Progenitor cell of endocrine pancreas (in vitro differentiated cells): ENCODE data around the gene NMT1. TPM values are rescaled to one million over a fixed set of nuclear protein-coding genes. Genes with fewer than 3 reads are reported as not detected.

Experiments
- DNase-seq: peaks from one replicate; pipeline ENCODE4 v3.0.0; 2021; ENCODE audit warnings: low spot score; ENCODE audit not compliant: unreplicated experiment
- H3K27ac Mint-ChIP-seq: 2 replicates; pipeline ENCODE4 v1.8.0; 2021; ENCODE audit warnings: mild to moderate bottlenecking, moderate library complexity, mixed read lengths
- H3K27me3 Mint-ChIP-seq: 2 replicates; pipeline ENCODE4 v1.8.0; 2021; ENCODE audit warnings: mixed read lengths
- H3K36me3 Mint-ChIP-seq: 2 replicates; pipeline ENCODE4 v1.8.0; 2022; ENCODE audit warnings: mixed read lengths; ENCODE audit not compliant: insufficient read depth
- H3K4me1 Mint-ChIP-seq: 2 replicates; pipeline ENCODE4 v1.8.0; 2021; ENCODE audit warnings: low read depth, mixed read lengths
- H3K4me3 Mint-ChIP-seq: 2 replicates; pipeline ENCODE4 v1.8.0; 2021; ENCODE audit warnings: low read depth, mild to moderate bottlenecking, moderate library complexity, mixed read lengths
- H3K9me3 Mint-ChIP-seq: 2 replicates; pipeline ENCODE4 v1.8.0; 2021; ENCODE audit warnings: low read depth, mixed read lengths
- CTCF ChIP-seq: fragments of 200-600 bp; sonication (generic); IDR thresholded peaks from one replicate; pipeline ENCODE4 v1.5.0; 2021; ENCODE audit warnings: antibody characterized with exemption, mild to moderate bottlenecking; ENCODE audit not compliant: unreplicated experiment
- total RNA-seq: library from RNA; stranded (reverse); gene quantifications from 2 replicates; pipeline ENCODE4 v1.2.1, GENCODE V29; 2021

Gene NMT1
- total RNA-seq, 1 donor from 2014 or later, result 97.4 TPM

- Mint-ChIP-seq H3K36me3 (peaks cover 33% of the 10 kb centered on the region), H3K27ac (no peak overlapping the region), H3K9me3 (no peaks in the 10 kb centered on the region), H3K4me3 (no peak overlapping the region), H3K27me3 (no peaks in the 10 kb centered on the region), H3K4me1 (no peaks in the 10 kb centered on the region)
- no peak for DNase-seq
- TF ChIP-seq CTCF, result no peak
Measured at GRCh38 chr17:45092911-45093430, 31.9 kb downstream of the NMT1 start.

- TF ChIP-seq CTCF, result no peak
- Mint-ChIP-seq H3K36me3 (peaks cover 34% of the 10 kb centered on the region), H3K9me3 (no peaks in the 10 kb centered on the region), H3K27ac (no peak overlapping the region), H3K27me3 (no peaks in the 10 kb centered on the region), H3K4me3 (no peak overlapping the region), H3K4me1 (no peaks in the 10 kb centered on the region)
- no peak for DNase-seq
Measured at GRCh38 chr17:45093444-45094110, 32.5 kb downstream of the NMT1 start.

GRCh38 chr17:45096141-45096540, 35.0 kb downstream of the NMT1 start:
- DNase-seq, result no peak
- Mint-ChIP-seq H3K27me3 (no peaks in the 10 kb centered on the region), H3K9me3 (no peaks in the 10 kb centered on the region), H3K4me3 (no peak overlapping the region), H3K36me3 (peaks cover 27% of the 10 kb centered on the region), H3K4me1 (no peaks in the 10 kb centered on the region), H3K27ac (no peak overlapping the region)
- peak; percentile 35 for TF ChIP-seq CTCF

DNA sequence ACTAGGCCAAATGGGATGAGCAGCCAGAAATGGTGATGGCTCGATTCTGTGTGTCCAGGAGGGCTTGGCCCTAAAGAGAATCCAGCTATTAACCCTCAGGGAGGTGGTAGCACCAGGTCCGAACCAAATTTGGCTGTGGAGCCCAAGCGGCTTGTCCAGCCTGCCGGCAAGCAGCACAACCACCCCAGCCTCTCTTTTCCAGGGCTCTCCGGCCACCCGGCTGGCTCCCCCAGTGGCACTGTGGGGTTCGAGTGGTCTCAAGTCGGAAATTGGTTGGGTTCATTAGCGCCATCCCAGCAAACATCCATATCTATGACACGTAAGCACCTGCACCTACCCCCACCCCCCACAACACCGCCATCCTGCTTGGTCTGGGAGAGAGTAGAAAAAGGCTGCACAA, 35.8 kb downstream of the NMT1 start:
- Mint-ChIP-seq H3K27ac (no peak overlapping the region), H3K9me3 (no peaks in the 10 kb centered on the region), H3K27me3 (no peaks in the 10 kb centered on the region), H3K4me1 (no peaks in the 10 kb centered on the region), H3K36me3 (peaks cover 26% of the 10 kb centered on the region), H3K4me3 (no peak overlapping the region)
- no peak for DNase-seq
- TF ChIP-seq CTCF, result no peak

- Mint-ChIP-seq H3K27me3 (no peaks in the 10 kb centered on the region), H3K27ac (no peak overlapping the region), H3K9me3 (no peaks in the 10 kb centered on the region), H3K4me3 (no peak overlapping the region), H3K4me1 (no peaks in the 10 kb centered on the region), H3K36me3 (peaks cover 24% of the 10 kb centered on the region)
- TF ChIP-seq CTCF, result no peak
- DNase-seq, result no peak
Measured at GRCh38 chr17:45098081-45098868, 37.2 kb downstream of the NMT1 start.
